ENCODE results near the gene BACH2.

BACH2 gene

GRCh38 chr6:89955364-89955763 lies 341.3 kb downstream of the BACH2 start:
- no peak overlapping the region for H3K4me3 ChIP-seq (ENCODE audit: low read depth, low read length)
- TF ChIP-seq CTCF (IDR thresholded peaks at IDR 0.05; ENCODE audit: low read depth, low read length): no peak

- no peak for TF ChIP-seq CTCF (IDR thresholded peaks at IDR 0.05; ENCODE audit: low read depth, low read length)
- no peak overlapping the region for H3K4me3 ChIP-seq (ENCODE audit: low read depth, low read length)
These were observed 341.9 kb downstream of the BACH2 start for GRCh38 chr6:89954721-89955148.

GRCh38 chr6:89952686-89953085 lies 344.0 kb downstream of the BACH2 start:
- H3K4me3 ChIP-seq (ENCODE audit: low read depth, low read length): no peak overlapping the region

GRCh38 chr6:89952105-89952671 lies 344.5 kb downstream of the BACH2 start:
- no peak for TF ChIP-seq CTCF (IDR thresholded peaks at IDR 0.05; ENCODE audit: low read depth, low read length)
- H3K4me3 ChIP-seq (ENCODE audit: low read depth, low read length): no peak overlapping the region

More at GRCh38 chr6:89952686-89953085, 344.0 kb downstream of the BACH2 start:
- no peak for TF ChIP-seq CTCF (IDR thresholded peaks at IDR 0.05; ENCODE audit: low read depth, low read length)

- no peak overlapping the region for H3K4me3 ChIP-seq (ENCODE audit: low read depth, low read length)
- TF ChIP-seq CTCF (IDR thresholded peaks at IDR 0.05; ENCODE audit: low read depth, low read length): no peak
These were observed 345.0 kb downstream of the BACH2 start for GRCh38 chr6:89951574-89952104.

- H3K4me3 ChIP-seq (ENCODE audit: low read depth, low read length): no peak overlapping the region
- no peak for TF ChIP-seq CTCF (IDR thresholded peaks at IDR 0.05; ENCODE audit: low read depth, low read length)
These were observed 345.7 kb downstream of the BACH2 start for GRCh38 chr6:89950879-89951391.

- H3K4me3 ChIP-seq (ENCODE audit: low read depth, low read length): no peak overlapping the region
- TF ChIP-seq CTCF (IDR thresholded peaks at IDR 0.05; ENCODE audit: low read depth, low read length): no peak
These were observed 346.2 kb downstream of the BACH2 start for GRCh38 chr6:89950446-89950845.
